H9 (cell line): ENCODE measurements around the gene FAM53A. TPM values are rescaled to one million over a fixed set of nuclear protein-coding genes. Genes with fewer than 3 reads are reported as not detected.

ENCODE experiments used
- DNase-seq: peaks from one replicate; pipeline ENCODE4 v3.0.0-alpha.2; 2017
- H2AFZ ChIP-seq: one replicate; pipeline ENCODE4 v1.6.1; 2013; ENCODE audit warnings: mild to moderate bottlenecking, low read length, control low read depth, moderate library complexity
- H2AK5ac ChIP-seq: 2 replicates; pipeline ENCODE4 v1.6.1; 2013; ENCODE audit warnings: low read length, control low read depth, mixed read lengths; ENCODE audit not compliant: insufficient read length
- H2BK120ac ChIP-seq: one replicate; pipeline ENCODE4 v1.6.1; 2013; ENCODE audit warnings: low read depth, mild to moderate bottlenecking, low read length, control low read depth, inconsistent platforms; ENCODE audit not compliant: poor library complexity, severe bottlenecking
- H2BK12ac ChIP-seq: 2 replicates; pipeline ENCODE4 v1.6.1; 2013; ENCODE audit warnings: low read length, control low read depth, mixed read lengths, low read depth; ENCODE audit not compliant: insufficient read length
- H2BK15ac ChIP-seq: 2 replicates; pipeline ENCODE4 v1.6.1; 2013; ENCODE audit warnings: low read depth, low read length, control low read depth
- H2BK20ac ChIP-seq: one replicate; pipeline ENCODE4 v1.6.1; 2013; ENCODE audit warnings: low read depth, mild to moderate bottlenecking, low read length, control low read depth, inconsistent platforms; ENCODE audit not compliant: poor library complexity, severe bottlenecking
- H2BK5ac ChIP-seq: 2 replicates; pipeline ENCODE4 v1.6.1; 2013; ENCODE audit warnings: low read length, control low read depth, mixed read lengths; ENCODE audit not compliant: insufficient read length
- H3K14ac ChIP-seq: 2 replicates; pipeline ENCODE4 v1.6.1; 2013; ENCODE audit warnings: low read length, control low read depth; ENCODE audit not compliant: insufficient read depth
- H3K18ac ChIP-seq: 2 replicates; pipeline ENCODE4 v1.6.1; 2013; ENCODE audit warnings: low read depth, mild to moderate bottlenecking, mixed read lengths, low read length, control low read depth; ENCODE audit not compliant: insufficient read length
- H3K23ac ChIP-seq: 2 replicates; pipeline ENCODE4 v1.6.1; 2013; ENCODE audit warnings: low read length, control low read depth, mixed read lengths, low read depth; ENCODE audit not compliant: insufficient read length
- H3K23me2 ChIP-seq: 2 replicates; pipeline ENCODE4 v1.6.1; 2013; ENCODE audit warnings: low read depth, mild to moderate bottlenecking, mixed read lengths, low read length, control low read depth; ENCODE audit not compliant: insufficient read length, poor library complexity, severe bottlenecking
- H3K27ac ChIP-seq: 2 replicates; pipeline ENCODE4 v1.5.1; 2013; ENCODE audit warnings: low read length, control low read depth, mixed read lengths, low read depth; ENCODE audit not compliant: insufficient read length
- H3K27me3 ChIP-seq: 2 replicates; pipeline ENCODE4 v1.6.1; 2013; ENCODE audit warnings: low read length, control low read depth, inconsistent platforms; ENCODE audit not compliant: insufficient read depth
- H3K4ac ChIP-seq: 2 replicates; pipeline ENCODE4 v1.6.1; 2013; ENCODE audit warnings: low read depth, mild to moderate bottlenecking, control low read depth, inconsistent platforms, low read length, moderate library complexity
- H3K4me1 ChIP-seq: 2 replicates; pipeline ENCODE4 v1.6.1; 2013; ENCODE audit warnings: low read length, control low read depth, inconsistent platforms; ENCODE audit not compliant: insufficient read depth
- H3K4me2 ChIP-seq: 2 replicates; pipeline ENCODE4 v1.6.1; 2013; ENCODE audit warnings: low read length, control low read depth, mixed read lengths; ENCODE audit not compliant: insufficient read length, insufficient read depth
- H3K56ac ChIP-seq: 2 replicates; pipeline ENCODE4 v1.6.1; 2013; ENCODE audit warnings: low read depth, mild to moderate bottlenecking, mixed read lengths, low read length, control low read depth; ENCODE audit not compliant: insufficient read length
- H3K79me1 ChIP-seq: 2 replicates; pipeline ENCODE4 v1.6.1; 2013; ENCODE audit warnings: low read depth, mild to moderate bottlenecking, moderate library complexity, low read length, control low read depth, inconsistent platforms; ENCODE audit not compliant: insufficient read depth, poor library complexity, severe bottlenecking
- H3K79me2 ChIP-seq: 2 replicates; pipeline ENCODE4 v1.6.1; 2013; ENCODE audit warnings: low read length, control low read depth, inconsistent platforms; ENCODE audit not compliant: insufficient read depth
- H3K9ac ChIP-seq: 2 replicates; pipeline ENCODE4 v1.6.1; 2013; ENCODE audit warnings: low read length, control low read depth, mixed read lengths; ENCODE audit not compliant: insufficient read length; ENCODE audit errors: extremely low read depth
- H3K9me3 ChIP-seq: one replicate; pipeline ENCODE4 v1.6.1; 2013; ENCODE audit warnings: low read depth, low read length, inconsistent platforms; ENCODE audit not compliant: control insufficient read depth
- H3T11ph ChIP-seq: one replicate; pipeline ENCODE4 v1.6.1; 2013; ENCODE audit warnings: mild to moderate bottlenecking, low read length, control low read depth, inconsistent platforms
- H4K20me1 ChIP-seq: one replicate; pipeline ENCODE4 v1.6.1; 2013; ENCODE audit not compliant: control insufficient read depth, insufficient read length, insufficient read depth
- H4K5ac ChIP-seq: 2 replicates; pipeline ENCODE4 v1.6.1; 2013; ENCODE audit warnings: low read depth, mild to moderate bottlenecking, mixed read lengths, low read length, control low read depth; ENCODE audit not compliant: insufficient read length
- H4K8ac ChIP-seq: replicated peaks from 2 replicates; pipeline ENCODE4 v1.6.1; 2013; ENCODE audit warnings: low read length, control low read depth, mixed read lengths, low read depth; ENCODE audit not compliant: insufficient read length
- H4K91ac ChIP-seq: 2 replicates; pipeline ENCODE4 v1.6.1; 2013; ENCODE audit warnings: low read depth, mild to moderate bottlenecking, moderate library complexity, mixed read lengths, low read length, control low read depth; ENCODE audit not compliant: insufficient read length
- H3K27ac Mint-ChIP-seq, 3 experiments: 2 replicates in 2 of 3; 3 replicates in 1 of 3; pipeline ENCODE4 v1.8.0; 2020 to 2021; ENCODE audit warnings: mixed read lengths in 3 of 3, mild to moderate bottlenecking in 1 of 3, moderate library complexity in 1 of 3
- H3K27me3 Mint-ChIP-seq: 2 replicates; pipeline ENCODE4 v1.8.0; 2021; ENCODE audit warnings: low read depth, mild to moderate bottlenecking, moderate library complexity, mixed read lengths
- H3K36me3 Mint-ChIP-seq, 3 experiments: 2 replicates in 2 of 3; 3 replicates in 1 of 3; pipeline ENCODE4 v1.8.0; 2020 to 2021; ENCODE audit warnings: low read depth in 3 of 3, mixed read lengths in 3 of 3; ENCODE audit not compliant: insufficient read depth in 1 of 3
- H3K4me1 Mint-ChIP-seq, 2 experiments: 2 replicates each; pipeline ENCODE4 v1.8.0; 2020; ENCODE audit warnings: mixed read lengths in 2 of 2
- H3K4me3 Mint-ChIP-seq, 2 experiments: 2 replicates in 1 of 2; 3 replicates in 1 of 2; pipeline ENCODE4 v1.8.0; 2020 to 2021; ENCODE audit warnings: mild to moderate bottlenecking in 2 of 2, mixed read lengths in 2 of 2, moderate library complexity in 1 of 2
- H3K9me3 Mint-ChIP-seq, 2 experiments: 2 replicates in 1 of 2; 3 replicates in 1 of 2; pipeline ENCODE4 v1.8.0; 2020; ENCODE audit warnings: mild to moderate bottlenecking in 2 of 2, mixed read lengths in 2 of 2, moderate library complexity in 1 of 2
- WGBS: extraction: QIAGEN DNeasy Blood & Tissue Kit; methylation state at CpG from one replicate; pipeline ENCODE4 v1.1.7; 2013; ENCODE audit warnings: missing lambda C conversion rate, low lambda C conversion rate, mixed read lengths; ENCODE audit not compliant: insufficient read length; ENCODE audit errors: extremely low coverage; 5-methylcytosine and 5-hydroxymethylcytosine counted together
- total RNA-seq: library from RNA; stranded (reverse); gene quantifications from 2 replicates; pipeline ENCODE4 v1.2.1, GENCODE V29; 2021
- TF ChIP-seq, protein P1 (sequence below): fragments of 200-600 bp; sonication (generic); conservative IDR thresholded peaks from 3 replicates; pipeline ENCODE4 v1.8.0; 2021; ENCODE audit warnings: antibody characterized with exemption, mild to moderate bottlenecking

Gene FAM53A
- total RNA-seq, 1 experiment from 2014 or later: 2.4 TPM

DNA sequence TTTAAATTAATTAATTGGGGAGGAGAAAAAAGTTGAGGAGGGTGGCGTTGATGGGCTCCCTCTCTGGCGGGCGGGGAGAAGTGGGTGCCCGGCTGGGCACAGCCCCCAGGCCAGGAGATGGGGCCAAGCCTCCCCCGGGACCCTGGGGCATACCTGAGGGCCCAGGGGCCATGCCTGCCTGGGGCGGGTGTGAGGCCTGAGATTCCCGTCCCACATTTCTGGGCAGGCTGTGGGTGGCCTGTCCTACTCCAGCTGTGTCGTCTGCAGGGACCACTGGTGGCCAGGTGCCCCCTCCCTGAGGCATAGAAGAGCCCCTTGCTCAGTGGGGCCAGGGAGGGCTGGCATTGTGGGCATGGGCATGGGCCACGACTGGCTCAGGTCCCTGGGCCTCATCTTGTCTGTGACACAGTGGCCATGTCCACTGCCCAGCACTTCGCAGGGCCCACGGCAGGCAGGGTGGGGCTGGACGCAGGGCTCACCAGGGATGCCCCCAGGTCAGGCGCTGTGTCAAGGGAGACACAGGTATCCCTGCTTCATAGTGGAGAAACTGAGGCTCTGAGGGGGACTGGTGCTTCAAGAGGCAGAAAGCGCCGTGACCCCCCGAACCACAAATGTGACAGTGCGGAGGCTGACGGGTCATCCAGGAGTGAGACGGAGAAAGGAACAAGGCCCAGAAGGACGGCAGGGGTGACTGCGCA, 60.1 kb downstream of the FAM53A start:
- H3K27me3 ChIP-seq: no peaks in the 10 kb centered on the region
- H3K4me1 ChIP-seq: no peaks in the 10 kb centered on the region
- H4K5ac ChIP-seq: no peak overlapping the region
- no peak overlapping the region for H2BK20ac ChIP-seq
- no peak overlapping the region for H3K27ac ChIP-seq
- no peak overlapping the region for H2BK12ac ChIP-seq
- H2BK15ac ChIP-seq: no peak overlapping the region
- H3K23ac ChIP-seq: no peak overlapping the region
- no peak overlapping the region for H3K18ac ChIP-seq
- Mint-ChIP-seq H3K36me3 (no peaks in the 10 kb centered on the region; a peak in 2 of 7 replicates), H3K27me3 (no peaks in the 10 kb centered on the region; the same call in 1 of the 2 replicates), H3K4me1 (no peaks in the 10 kb centered on the region), H3K9me3 (peaks cover 6 to 20% of the 10 kb centered on the region in 2 experiments; a peak in 3 of 5 replicates), H3K27ac (no peak overlapping the region), H3K4me3 (no peak overlapping the region)
- H2BK120ac ChIP-seq: no peak overlapping the region
- no peaks in the 10 kb centered on the region for H3K79me1 ChIP-seq
- no peak overlapping the region for H3K14ac ChIP-seq
- H3T11ph ChIP-seq: no peak overlapping the region
- no peak overlapping the region for H2AK5ac ChIP-seq
- no peak overlapping the region for H2AFZ ChIP-seq
- no peaks in the 10 kb centered on the region for H3K79me2 ChIP-seq
- no peak overlapping the region for H3K4ac ChIP-seq
- no peak overlapping the region for H3K4me2 ChIP-seq
- H3K56ac ChIP-seq: no peak overlapping the region
- no peak overlapping the region for H2BK5ac ChIP-seq
- H3K23me2 ChIP-seq: no peaks in the 10 kb centered on the region
- H3K9me3 ChIP-seq: no peaks in the 10 kb centered on the region
- H3K9ac ChIP-seq: no peak overlapping the region
- H4K91ac ChIP-seq: no peak overlapping the region
- no peak for DNase-seq
- no peaks in the 10 kb centered on the region for H4K20me1 ChIP-seq
- no peak overlapping the region for H4K8ac ChIP-seq
- TF ChIP-seq, protein P1, sequence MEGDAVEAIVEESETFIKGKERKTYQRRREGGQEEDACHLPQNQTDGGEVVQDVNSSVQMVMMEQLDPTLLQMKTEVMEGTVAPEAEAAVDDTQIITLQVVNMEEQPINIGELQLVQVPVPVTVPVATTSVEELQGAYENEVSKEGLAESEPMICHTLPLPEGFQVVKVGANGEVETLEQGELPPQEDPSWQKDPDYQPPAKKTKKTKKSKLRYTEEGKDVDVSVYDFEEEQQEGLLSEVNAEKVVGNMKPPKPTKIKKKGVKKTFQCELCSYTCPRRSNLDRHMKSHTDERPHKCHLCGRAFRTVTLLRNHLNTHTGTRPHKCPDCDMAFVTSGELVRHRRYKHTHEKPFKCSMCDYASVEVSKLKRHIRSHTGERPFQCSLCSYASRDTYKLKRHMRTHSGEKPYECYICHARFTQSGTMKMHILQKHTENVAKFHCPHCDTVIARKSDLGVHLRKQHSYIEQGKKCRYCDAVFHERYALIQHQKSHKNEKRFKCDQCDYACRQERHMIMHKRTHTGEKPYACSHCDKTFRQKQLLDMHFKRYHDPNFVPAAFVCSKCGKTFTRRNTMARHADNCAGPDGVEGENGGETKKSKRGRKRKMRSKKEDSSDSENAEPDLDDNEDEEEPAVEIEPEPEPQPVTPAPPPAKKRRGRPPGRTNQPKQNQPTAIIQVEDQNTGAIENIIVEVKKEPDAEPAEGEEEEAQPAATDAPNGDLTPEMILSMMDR: no peak
- WGBS: no CpG with 5 or more reads among the region's 21 CpGs
